ENCODE measurements around the gene CDPF1. TPM values are rescaled to one million over a fixed set of nuclear protein-coding genes. Genes with fewer than 3 reads are reported as not detected.

Gene CDPF1
- total and polyA plus RNA-seq, 7 donors = 5.3 to 17.8 (median 9.1) TPM

DNA sequence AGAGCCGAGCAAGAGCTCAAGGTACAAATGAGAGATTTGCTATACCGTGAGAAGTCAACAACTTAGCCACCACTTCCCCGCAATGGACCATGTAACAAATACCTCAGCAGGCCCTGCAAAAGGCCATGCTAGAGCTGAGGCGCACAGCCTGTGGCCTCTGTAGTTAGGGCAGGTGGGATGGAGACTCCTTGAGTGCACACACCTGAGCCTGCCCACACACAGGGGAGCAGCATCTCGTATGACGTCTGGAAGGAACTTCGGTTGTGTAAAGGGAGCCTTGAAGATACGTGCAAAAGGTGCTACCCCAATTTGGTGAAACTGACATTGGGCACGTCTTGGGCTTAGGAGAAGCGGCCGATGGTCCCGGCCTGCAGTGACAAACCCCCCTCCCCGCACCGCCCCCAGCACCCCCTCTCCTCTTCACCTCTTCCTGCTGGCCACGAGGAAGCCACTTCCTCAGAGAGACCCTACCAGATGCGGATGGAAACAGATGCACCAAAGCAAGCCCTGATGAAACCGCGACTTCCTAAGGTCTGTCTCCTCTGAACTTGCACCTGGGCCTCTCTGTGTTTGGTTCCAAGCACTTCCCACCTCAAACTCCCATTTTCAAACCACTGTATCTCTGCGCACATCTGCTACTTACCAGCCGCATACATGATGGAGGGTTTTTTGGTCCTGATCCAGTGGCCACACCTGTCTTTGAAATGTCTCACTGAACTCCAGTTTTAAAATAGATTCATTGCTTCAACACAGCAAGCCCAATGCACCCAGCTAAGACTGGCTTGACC lies 10.6 kb downstream of the CDPF1 start:
- DNase-seq (no peak), ATAC-seq (peak; percentile 36 to 71 (median 65))
- H3K4me1 ChIP-seq = peaks cover 23% of the 10 kb centered on the region
- TF ChIP-seq, protein P1, sequence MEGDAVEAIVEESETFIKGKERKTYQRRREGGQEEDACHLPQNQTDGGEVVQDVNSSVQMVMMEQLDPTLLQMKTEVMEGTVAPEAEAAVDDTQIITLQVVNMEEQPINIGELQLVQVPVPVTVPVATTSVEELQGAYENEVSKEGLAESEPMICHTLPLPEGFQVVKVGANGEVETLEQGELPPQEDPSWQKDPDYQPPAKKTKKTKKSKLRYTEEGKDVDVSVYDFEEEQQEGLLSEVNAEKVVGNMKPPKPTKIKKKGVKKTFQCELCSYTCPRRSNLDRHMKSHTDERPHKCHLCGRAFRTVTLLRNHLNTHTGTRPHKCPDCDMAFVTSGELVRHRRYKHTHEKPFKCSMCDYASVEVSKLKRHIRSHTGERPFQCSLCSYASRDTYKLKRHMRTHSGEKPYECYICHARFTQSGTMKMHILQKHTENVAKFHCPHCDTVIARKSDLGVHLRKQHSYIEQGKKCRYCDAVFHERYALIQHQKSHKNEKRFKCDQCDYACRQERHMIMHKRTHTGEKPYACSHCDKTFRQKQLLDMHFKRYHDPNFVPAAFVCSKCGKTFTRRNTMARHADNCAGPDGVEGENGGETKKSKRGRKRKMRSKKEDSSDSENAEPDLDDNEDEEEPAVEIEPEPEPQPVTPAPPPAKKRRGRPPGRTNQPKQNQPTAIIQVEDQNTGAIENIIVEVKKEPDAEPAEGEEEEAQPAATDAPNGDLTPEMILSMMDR (IDR thresholded peaks at IDR 0.05) = no peak
- no peaks in the 10 kb centered on the region for H3K27me3 ChIP-seq (ENCODE audit: insufficient read depth in 3 of 3, low read length in 2 of 3)
- intact Hi-C loops (cut with DNase I) = no loop called here
- no peak overlapping the region for H3K4me3 ChIP-seq
- no peaks in the 10 kb centered on the region for H3K9me3 ChIP-seq
- WGBS, 3 donors = 84 to 89% (median 85%) methylated on average over 20 of the region's 20 CpGs
- H3K36me3 ChIP-seq (ENCODE audit: insufficient read depth in 1 of 2, low read depth in 1 of 2) = peaks cover 0 to 58% of the 10 kb centered on the region in 2 donors
- peak overlapping the region; percentile 36 for H3K27ac ChIP-seq

DNA sequence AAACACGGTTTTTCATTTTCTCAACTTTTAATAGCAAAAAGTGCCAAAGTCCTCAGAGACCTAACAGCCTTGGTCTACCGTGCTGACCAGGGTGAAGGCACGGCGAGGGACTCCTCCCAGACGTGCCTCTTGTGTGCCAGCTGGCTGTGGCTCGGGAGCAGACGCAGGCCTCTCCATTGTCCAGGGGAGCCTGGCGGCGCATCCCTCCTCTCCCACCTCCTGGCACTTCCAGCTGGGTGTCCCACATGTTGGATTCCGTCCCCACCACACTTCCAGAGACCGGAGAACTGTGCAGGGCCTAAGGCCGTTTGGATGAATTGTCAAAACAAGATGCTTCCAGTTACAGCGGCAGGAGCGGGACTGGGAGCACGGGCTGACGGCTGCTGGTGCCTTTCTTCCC lies 11.6 kb downstream of the CDPF1 start:
- no peaks in the 10 kb centered on the region for H3K9me3 ChIP-seq
- TF ChIP-seq, protein P1 (IDR thresholded peaks at IDR 0.05) = no peak
- 52 to 58% (median 53%) methylated on average over 16 of the region's 16 CpGs for WGBS, 3 donors
- H3K27me3 ChIP-seq (ENCODE audit: insufficient read depth in 3 of 3, low read length in 2 of 3) = no peaks in the 10 kb centered on the region
- ATAC-seq = peak; percentile 50 to 64 (median 61)
- peak overlapping the region; percentile 30 for H3K27ac ChIP-seq
- DNase-seq = peak in 1 of 2 donors; percentile 50
- H3K36me3 ChIP-seq (ENCODE audit: insufficient read depth in 1 of 2, low read depth in 1 of 2) = peaks cover 0 to 50% of the 10 kb centered on the region in 2 donors
- intact Hi-C loops (cut with DNase I) = no loop called here
- peaks cover 27% of the 10 kb centered on the region for H3K4me1 ChIP-seq
- no peak overlapping the region for H3K4me3 ChIP-seq

DNA sequence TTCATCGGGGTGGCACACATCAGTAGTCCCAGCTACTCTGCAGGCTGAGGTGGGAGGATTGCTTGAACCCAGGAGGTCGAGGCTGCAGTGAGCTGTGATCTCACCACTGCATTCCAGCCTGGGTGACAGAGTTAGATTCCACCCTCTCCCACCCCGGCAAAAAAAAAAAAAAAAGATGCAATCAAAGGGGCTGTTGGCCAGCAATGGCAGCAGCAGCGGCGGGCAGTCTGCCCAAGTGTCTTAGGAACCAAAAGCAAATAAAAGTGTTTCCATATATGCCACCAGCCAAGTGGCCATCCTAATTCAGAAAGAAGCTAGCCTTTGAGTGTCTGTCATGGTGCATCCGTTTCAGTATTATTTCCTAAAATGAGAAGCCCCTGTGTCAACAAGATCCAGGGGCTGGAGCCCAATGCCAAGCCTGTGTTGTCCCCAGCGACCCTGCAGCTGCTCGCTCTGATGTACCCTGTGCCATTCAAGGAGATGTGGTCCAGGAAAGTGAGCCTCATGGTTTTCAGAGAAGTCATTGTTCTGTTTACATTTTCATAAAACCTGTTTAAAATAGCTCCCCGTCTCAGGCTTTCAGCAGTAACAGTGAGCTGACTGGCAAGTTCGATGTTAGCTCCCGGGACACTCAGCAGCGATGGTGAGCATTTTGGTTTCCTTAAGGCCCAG lies 12.5 kb downstream of the CDPF1 start:
- WGBS, 3 donors = 26 to 51% (median 36%) methylated on average over 12 of the region's 12 CpGs
- DNase-seq (no peak), ATAC-seq (no peak)
- Histone ChIP-seq H3K4me3 (no peak overlapping the region), H3K4me1 (peaks cover 31% of the 10 kb centered on the region), H3K27ac (peak overlapping the region; percentile 30), H3K27me3 (ENCODE audit: insufficient read depth in 3 of 3, low read length in 2 of 3) (no peaks in the 10 kb centered on the region), H3K9me3 (no peaks in the 10 kb centered on the region), H3K36me3 (ENCODE audit: insufficient read depth in 1 of 2, low read depth in 1 of 2) (peaks cover 0 to 41% of the 10 kb centered on the region in 2 donors)
- intact Hi-C loops (cut with DNase I) = no loop called here
- TF ChIP-seq, protein P1 (IDR thresholded peaks at IDR 0.05) = no peak

DNA sequence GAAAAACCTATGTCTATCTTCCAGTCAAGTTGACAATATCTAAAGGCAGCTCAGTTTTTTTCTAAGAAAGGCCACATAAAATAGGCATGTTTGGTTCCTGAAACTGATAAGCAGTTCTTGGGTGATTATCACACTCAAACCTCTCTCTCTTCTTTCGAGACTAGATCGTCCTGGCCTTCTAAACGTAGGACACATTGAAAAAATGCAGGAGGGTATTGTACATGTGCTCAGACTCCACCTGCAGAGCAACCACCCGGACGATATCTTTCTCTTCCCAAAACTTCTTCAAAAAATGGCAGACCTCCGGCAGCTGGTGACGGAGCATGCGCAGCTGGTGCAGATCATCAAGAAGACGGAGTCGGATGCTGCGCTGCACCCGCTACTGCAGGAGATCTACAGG lies 15.1 kb downstream of the CDPF1 start:
- WGBS, 3 donors = 90 to 93% (median 91%) methylated on average over 12 of the region's 12 CpGs
- no peak for ATAC-seq
- intact Hi-C loops (cut with DNase I) = no loop called here
- peak in 1 of 2 donors; percentile 28 for DNase-seq
- Histone ChIP-seq H3K36me3 (ENCODE audit: insufficient read depth in 1 of 2, low read depth in 1 of 2) (peaks cover 0 to 45% of the 10 kb centered on the region in 2 donors), H3K27me3 (ENCODE audit: insufficient read depth in 3 of 3, low read length in 2 of 3) (no peaks in the 10 kb centered on the region), H3K4me1 (peaks cover 17% of the 10 kb centered on the region), H3K27ac (no peak overlapping the region), H3K4me3 (no peak overlapping the region), H3K9me3 (no peaks in the 10 kb centered on the region)
- TF ChIP-seq, protein P1 (IDR thresholded peaks at IDR 0.05) = no peak

All from psoas muscle (tissue), 8 donors.